HG03280 (cell line): ENCODE data around the gene RBBP8NL.

ENCODE experiments used
- ATAC-seq: cut with Tn5 transposase; IDR thresholded peaks from one replicate; pipeline ENCODE4 v1.9.1; 2021; ENCODE audit warnings: mild to moderate bottlenecking, moderate library complexity; ENCODE audit not compliant: unreplicated experiment

RBBP8NL gene, protein sequence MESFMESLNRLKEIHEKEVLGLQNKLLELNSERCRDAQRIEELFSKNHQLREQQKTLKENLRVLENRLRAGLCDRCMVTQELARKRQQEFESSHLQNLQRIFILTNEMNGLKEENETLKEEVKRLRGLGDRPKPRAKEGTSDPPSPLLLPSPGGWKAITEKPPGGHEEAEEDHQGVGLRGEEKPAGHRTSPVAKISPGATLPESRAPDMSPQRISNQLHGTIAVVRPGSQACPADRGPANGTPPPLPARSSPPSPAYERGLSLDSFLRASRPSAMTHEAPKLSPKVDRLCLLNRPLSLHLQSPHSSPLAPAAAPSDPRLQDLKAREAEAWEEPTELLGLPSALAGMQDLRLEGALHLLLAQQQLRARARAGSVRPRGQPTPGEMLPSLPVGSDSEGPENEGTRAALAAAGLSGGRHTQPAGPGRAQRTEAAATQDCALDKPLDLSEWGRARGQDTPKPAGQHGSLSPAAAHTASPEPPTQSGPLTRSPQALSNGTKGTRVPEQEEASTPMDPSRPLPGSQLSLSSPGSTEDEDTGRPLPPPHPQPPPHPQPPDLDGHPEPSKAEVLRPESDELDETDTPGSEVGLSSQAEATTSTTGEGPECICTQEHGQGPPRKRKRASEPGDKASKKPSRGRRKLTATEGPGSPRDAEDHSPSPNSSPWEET

DNA sequence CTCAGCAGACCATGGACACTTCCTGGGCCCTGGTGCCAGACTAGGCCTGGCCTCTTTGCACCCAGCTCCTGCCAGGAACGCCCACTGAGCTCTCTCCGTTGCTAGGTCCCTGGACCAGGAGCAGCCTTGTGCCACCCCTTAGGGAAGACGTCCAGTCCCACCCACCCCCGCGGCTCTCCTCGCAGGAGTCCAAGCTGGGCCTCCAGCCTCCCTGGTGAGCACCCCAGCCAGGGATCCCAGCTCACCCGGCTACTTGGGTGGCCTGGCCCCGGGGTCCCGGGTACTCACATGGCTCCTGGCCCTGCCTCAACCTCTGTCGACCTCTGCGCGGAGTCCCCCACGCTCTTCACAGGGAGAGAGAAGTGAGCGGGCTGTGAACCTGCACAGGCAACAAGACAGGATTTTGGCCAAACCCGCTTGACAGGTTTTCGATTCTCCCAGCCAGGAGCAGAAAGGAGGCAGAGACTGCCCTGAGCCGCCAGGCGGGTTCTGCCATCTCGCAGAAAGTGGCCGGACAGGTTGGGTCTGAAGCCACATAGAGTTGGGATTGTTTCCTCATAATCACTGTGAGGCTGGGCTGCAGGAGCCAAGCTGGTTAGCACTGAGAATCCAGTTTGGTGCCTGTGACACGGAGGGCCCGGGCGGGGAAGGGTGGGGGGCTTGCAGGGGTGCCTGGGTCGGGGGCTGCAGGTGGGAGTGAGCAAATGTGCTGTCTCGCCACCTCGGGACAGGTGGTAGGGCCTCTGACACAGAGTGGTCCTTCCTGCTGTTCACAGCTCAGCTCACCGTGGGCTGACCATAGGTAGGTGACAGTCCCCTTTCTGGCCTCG lies at the start of gene RBBP8NL:
TSS of gene RBBP8NL (minus strand) at position 368 of the 830 bp plus-strand sequence. CDS start 7,892 bp downstream, outside the sequence.
- no peak for ATAC-seq

DNA sequence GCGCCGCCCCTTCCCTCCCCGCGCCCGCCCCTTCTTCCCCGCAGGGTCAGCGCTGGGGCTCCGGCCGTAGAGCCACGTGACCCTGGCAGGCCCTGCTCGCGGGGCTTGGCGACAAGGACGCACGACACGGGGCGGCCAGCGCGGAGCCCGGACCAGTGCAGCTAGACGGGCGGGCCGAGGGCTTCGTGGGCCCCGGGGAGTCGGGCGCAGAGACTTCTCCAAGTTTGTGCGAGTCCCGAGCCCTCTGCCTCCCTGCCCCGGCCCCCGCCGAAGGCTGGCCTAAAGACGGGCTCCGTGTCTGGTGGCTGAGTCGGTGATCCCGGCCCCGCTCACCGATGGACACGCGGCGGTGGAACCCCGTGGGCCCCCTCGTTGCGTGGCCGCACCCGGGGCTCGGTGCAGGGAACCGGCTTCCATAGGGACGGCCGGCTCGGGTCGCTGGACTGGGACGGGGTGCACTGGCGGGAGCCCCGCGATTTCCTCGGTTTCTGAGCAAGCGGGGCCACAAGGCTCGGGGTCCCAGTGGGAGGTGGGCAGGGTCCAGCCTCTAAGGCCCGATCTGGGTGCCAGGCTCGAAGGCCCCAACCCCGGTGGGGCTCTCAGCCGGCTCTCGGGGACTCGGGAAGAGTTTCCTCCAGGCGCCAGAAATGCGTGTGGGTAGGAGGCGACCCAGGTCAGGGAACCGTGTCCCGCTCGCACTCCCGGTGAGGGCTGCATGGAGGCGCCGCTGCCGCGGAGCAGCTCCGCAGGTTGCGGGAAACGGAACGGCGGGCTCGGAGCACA lies 48.9 kb upstream of the RBBP8NL start:
- ATAC-seq: no peak

DNA sequence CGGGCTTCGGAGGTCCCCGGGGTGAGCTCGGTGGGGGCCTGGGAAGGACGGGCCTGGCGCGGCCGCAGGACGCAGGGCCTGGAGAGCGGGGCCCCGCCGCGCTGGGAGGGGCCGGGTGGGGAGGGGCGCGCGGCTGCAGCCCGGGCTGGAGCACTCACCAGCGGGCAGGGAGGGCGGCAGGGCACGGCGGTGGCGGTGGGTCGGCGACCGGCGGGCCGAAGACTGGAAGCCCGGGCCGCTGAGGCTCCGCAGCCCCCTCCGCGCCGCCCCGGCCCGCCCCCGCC lies 48.4 kb upstream of the RBBP8NL start, which contains the start of gene GATA5:
TSS of gene GATA5 (minus strand) at position 224 of the 284 bp plus-strand sequence. CDS start 474 bp downstream, outside the sequence.
- ATAC-seq: no peak

DNA sequence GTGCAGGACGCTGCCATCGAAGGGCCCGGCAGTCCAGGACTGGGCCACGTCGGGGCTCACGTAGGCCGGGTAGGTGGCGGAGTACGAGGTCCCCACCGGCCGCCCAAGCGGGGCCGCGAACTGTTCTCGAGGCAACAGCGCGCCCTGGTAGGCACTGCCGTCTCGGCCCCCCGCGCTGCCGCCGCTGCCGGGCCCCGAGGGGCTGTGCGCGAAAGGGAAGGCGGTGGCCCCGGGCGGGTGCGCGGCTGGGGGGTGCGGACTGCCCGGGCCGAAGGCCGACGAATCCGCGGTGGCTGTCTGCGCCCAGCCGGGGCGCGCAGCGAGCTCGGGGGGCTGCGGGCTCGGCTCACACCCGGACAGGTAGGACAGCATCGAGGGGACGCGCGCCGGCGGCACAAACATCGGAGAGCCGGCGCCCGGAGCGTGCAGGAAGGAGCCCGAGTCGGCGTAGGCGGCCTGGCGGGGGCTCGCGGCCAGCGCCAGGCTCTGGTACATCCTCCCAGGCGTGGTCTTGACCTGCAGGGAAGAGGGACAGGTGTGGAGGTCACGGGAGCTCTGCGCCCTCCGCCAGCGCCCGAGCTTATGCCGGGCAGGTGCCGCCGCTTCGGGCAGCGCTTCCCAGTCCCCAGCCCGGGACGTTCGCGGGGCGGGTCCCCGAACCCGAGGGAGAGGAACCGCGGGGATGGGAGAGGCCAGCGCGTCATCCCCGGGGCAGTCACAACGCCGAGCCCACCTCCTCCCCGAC lies 47.9 kb upstream of the RBBP8NL start:
- ATAC-seq: no peak

DNA sequence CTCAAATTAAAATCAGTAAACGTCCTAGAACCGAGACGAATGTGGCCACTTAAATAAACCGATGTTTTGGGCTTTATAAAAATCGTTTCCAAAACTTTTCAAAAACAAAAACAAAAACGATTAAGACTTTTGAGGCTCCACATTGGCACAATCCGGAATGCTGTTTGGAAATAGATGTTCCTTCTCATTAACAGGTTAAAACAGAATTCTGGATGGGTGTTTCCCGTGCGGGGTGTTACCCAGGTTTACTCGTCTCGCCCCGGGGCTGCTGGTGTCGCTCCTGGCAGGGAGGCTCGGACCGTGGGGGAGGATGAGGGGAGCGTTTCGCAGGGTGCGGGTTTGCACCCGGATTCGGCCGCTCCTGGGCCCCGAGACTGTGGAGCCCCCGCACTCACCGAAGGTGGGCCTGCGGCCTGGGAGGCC lies 47.3 kb upstream of the RBBP8NL start:
- no peak for ATAC-seq

DNA sequence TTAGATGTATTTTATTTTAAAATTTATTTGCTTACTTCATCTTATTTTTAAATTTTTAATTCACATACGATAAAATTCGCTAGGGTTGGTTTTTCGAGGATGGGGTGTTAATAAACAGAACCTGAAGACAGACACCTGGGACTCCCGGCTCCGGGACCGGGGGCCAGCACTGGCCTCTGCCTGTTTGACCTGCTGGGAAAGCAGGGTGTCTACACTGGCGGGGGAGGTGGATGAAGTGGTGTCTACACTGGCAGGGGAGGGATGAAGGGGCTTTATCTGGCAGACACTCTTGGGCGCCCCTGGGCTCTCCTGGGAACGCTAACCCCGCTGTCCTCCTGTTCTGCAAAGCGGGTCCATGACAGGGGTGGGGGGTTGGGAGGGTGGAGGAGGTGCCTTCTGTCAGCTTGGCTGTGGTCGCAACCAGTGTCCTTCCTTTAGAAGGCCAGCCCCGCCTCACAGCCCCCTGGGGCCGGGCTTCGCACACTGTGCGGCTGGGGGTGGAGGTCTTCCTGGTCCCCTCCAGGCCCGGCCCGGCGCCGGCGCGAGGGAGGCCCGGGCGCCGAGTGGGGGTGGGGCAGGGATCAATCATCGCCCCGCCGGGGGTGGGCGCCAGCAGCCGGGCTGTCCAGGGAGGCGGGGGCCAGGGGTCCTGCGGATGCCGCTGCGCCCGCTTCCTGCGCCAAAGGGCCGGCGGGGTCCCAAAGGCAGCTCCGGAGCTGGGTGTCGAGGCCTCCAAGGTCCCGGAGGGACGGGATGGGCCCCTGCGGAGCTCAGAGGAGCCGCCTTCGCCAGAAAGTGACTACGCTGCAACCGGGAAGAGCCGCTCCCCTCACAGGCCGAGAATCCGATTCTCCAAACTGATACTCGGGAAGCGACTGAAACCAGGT lies 46.6 kb upstream of the RBBP8NL start:
- no peak for ATAC-seq

DNA sequence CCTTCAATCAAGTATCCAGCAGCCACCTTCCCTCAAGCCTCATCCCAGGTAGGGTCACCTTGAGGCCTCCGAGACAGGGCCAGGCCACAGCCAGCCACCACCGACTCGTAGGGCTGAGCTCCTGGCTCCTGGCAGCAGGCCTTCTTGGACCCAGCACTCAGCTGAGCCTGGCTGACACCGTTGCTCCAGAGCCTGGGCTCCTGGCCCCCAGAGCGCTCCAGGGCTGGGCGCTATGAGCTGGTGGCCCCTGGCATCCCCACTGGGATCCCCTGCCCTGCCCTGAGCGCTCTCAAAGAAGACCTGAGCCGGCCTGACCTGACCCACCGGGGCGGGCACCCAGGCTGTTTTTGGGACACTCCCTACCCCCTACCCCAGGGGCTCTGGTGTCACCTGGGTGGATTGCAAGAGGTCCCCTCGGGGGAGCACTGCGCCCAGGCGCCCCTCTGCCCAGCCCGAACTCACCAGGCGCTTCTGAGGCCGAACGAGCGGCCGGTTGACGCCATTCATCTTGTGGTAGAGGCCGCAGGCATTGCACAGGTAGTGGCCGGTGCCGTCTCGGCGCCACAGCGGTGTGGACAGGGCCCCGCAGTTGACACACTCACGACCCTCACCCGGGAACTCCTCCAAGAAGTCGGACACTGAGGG lies 45.7 kb upstream of the RBBP8NL start:
- ATAC-seq: no peak

DNA sequence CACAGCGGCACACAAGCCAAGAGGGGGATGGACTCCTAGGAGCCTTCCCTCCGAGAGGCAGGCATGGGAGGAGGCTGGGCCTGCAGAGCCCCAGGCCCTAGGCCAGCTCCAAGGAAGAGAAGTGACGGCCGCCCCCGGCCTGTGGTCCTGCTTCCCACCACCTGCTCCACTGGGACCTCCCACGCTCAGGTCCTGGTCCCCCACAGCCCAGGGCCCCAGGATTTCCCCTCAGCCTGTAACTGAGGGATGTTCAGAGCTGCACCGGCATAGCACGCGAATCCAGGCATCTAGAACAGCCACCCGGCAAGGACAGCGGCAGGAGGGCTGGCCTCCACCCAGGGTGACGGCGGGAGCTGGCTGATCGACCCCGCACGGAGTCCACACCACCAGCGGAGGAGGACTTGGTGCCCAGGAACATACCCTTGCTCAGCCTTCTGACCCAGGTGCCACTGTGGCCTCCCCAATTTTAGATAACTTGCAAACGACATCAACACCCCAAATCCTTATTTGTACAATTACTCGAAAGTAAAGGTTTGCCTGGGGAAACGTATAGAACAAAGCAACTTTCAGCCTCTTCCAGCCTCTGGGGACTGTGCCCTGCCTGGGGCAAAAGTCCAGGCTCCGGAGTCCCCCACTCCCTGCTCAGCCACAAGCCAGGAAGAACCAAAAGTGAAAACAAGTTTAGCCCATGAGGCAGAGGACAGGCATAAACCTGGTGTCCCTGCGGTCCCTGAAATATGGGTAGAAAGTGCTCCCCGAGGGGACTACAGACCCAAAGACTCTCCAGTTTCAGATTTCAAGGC lies 45.0 kb upstream of the RBBP8NL start:
- no peak for ATAC-seq

DNA sequence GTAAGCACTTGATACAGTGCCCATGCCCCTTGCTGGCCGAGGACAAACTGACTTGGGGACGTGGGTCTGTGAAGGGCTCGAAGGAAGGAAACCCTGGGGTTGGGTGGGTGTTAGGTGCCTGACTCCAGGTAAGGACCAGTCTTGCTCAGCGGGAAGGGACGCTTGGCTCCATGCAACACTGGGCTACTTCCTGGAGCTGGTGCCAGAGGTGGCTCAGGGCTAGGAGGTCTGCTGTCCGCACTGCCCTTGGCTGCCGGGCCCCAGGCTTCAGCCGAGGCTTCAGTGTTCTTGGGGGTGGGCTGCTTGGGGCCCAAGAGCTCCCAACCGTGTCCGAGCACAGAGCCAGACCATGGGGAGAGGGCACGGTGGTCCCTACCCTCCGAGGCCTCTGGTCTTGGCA lies 43.1 kb upstream of the RBBP8NL start:
- ATAC-seq: no peak

DNA sequence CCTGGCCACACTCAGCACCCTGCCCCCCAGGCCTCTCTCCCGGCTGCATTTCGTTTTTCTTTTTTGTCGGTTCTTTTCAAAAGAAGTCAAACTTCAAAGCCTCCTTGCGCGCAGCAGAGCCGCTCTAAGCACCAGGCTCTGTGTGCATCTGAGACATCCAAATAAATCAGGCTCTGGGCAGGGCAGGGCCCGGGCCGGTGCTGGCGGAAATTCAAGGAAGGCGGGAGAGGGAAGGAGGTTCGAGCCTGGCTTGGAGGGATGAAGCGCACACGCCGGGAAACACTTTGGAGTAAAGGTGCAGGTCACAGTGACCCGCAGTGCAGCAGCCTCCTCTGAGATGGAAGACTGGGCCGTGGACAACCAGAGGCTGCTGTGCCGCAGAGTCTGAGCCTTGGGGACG lies 42.7 kb upstream of the RBBP8NL start:
- no peak for ATAC-seq

DNA sequence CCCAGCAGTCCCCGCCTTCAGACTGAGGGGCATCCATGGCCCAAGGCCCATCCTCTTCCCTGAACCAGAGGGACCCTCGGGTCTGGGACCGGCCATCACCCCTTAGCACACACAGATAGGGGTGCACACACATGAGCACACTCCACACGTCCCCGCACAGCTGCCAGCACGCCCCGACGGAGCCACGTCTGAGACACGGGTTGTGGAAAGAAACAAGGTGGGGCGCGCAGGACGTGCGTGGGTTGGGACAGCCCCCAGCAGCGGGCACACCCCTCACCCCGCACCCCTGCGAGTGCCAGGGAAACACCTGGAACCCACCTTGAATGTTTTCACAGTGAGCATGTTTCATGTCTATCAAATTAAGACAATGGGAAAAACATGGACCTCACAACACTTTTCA lies 42.0 kb upstream of the RBBP8NL start:
- ATAC-seq: no peak

DNA sequence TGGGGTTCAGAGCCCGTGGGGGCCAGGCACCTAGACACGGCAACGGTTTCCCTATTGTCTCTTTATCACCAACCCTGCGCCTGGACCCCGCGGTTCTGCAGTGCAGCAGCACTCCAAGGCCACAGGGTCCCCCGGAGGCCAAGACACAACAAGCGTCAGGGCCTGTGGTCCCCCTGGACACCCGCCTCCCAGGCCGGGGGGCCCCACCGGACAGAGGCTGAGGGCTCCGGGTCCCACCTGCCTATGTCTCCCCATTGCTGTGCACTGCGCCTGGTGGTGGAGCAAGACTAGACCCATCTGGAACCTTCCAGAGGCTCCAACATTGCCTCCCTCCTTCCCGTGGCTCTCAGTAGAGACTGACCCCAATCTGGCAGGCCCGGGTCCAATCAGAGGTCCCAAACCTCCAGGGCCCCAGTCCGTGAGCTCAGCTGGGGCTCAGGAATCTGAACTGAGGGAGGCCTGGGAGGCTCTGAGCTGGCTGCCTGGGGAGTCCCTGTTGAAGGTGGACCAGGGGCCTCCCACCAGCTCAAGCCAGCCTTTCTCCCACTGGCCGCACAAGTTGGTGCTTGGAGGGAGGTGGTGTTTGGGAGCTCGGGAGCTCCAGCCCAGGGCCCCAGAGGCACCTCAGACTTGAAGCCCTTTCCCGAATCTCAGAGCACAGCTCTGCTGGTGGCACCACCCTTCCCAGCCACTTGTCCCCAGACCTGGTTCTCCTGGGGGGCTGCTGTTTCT lies 39.6 kb upstream of the RBBP8NL start:
- no peak for ATAC-seq

DNA sequence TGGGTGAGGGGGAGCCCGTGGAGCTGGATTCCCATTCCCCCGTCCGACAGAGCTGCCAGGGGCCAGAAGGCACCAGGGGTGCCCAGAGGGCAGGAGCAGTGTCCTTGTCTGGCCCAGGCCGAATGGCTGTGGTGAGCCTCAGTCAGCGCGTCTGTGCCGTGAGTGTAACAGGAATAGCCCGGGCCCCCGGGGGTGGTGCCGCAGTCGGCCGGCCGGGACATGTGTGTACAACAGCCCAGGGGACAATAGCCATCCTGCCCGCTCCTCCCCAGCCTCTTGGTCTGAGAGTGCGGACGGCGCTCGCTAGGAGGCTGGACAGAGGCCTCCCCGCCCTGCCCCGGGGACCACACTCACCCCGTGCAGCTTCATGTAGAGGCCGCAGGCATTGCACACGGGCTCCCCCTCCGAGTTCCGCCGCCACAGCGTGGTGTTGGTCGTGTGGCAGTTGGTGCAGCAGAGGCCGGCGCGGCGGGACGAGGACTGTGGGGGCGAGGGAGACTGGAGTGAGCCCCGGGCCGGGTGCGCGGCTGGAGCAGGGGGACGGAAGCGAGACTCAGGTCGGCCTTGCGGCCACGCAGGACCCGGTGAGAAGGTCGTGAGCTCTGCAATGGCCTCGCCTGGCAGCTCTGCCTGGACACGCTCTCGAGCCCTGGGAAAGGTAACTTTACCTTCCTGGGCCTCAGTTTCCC lies 38.9 kb upstream of the RBBP8NL start:
- no peak for ATAC-seq

DNA sequence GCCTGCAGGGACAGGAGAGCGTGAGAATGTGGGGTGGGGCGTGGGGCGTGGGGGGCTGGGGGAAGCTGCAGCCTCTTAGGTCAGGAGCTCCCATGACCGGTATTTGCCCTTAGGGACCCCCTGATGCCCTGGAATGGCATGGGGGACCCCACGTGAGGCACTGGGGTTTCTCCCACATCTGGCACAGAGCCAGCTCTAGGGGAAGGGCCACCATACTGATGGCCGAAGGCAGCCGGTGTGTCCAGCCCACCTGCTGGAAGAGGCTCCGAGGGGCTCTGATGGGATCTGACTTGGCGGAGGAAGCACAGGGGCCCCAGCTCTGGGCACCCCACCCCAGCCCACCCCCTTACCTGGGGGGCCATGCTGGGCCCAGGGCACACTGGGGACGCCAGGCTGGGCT lies 37.7 kb upstream of the RBBP8NL start:
- no peak for ATAC-seq

DNA sequence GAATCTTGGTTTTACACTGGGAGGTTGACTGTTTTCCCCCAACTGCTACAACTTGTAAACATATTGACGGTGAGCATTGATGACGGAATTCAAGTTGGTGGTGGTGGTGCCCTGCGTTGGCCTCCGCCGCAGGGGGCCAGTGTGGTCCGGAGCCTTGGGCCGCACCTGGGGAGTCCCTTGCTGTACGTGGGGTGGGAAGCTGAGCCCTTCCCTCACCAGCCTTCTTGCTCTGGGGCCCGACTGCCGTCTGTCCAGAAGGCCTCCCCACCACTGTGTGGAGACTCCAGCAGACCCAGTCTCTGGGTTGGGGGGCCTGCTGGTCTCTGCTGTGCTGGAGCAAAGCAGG lies 37.1 kb upstream of the RBBP8NL start:
- ATAC-seq: no peak

DNA sequence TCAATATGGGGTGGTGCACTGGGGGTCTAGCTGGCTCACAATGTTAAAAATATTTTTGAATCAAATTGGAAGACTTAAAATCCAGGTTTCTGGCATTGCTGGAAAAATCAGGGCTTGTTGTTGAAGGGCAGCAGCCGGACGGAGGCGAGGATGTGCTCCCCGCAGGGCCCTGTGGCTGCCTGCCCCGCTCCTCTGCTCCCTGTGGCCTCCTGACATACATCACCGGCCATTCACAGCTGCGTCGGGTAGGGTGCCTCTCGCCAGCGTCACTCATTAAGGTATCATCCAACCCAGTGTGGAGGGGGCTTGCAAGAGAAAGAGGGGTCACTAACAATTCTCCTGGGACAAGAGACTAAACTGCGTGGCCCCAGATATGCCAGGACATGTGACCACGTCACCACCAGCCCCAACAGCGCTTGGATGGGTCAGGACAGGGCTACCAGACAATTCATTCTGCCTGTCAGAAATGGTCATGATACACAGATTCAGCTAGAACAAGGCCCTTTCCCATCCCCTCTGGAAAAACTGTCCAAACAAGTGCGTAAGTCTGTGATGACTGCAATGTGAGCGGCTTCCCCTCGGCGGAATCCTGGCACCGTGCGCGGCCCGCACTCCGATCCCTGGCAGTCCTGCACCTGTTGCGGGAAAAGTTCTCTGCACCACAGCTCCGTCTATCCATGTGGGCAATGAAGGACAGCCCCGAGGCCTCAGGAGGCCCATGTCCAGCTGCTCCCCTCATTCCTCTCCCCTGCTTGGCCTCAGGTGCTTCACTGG lies 36.5 kb upstream of the RBBP8NL start:
- ATAC-seq: no peak
